Measurements from ENCODE around the gene TSPAN18.

- TF ChIP-seq CTCF (IDR thresholded peaks at IDR 0.05) (no peak), POLR2A (IDR thresholded peaks at IDR 0.05) (no peak)
Observed at GRCh38 chr11:44948155-44948554, 221.4 kb downstream of the TSPAN18 start.

All from ovary (tissue), 3 donors.